ENCODE data around the gene SEC31B. TPM values are rescaled to one million over a fixed set of nuclear protein-coding genes. Genes with fewer than 3 reads are reported as not detected.

Gene SEC31B
- polyA plus RNA-seq, 1 donor (not counting 4 experiments of a cell fraction or from before 2014, with no cell fraction given): 4.9 TPM

DNA sequence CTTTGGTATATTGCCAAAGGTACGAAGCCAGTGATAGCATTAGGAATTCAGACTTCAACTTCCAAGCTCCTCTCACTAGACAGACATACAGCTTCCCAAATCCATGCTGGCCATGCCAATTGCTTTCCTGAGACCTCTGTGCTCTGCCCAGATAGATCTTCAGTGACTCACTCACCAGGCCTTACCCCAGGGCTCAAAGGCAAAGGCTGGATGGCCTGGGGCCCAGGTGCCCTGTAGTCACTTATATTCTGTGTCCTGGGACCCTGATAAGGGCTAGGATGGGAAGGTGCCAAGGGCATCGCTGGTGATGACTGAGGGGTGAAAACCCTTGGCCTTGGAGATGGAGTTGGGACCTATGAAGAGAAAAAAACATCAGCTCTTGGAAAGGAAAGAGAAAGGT is 29.1 kb downstream of the SEC31B start:
- dilution Hi-C loops (cut with MboI; ENCODE audit: extremely low pct_ligation_motif_present, low sequenced_read_pairs): no loop called here
- H3K4me2 ChIP-seq (ENCODE audit: control insufficient read depth, extremely low read depth, insufficient read depth, low read depth, low read length): no peak overlapping the region
- H3K36me3 ChIP-seq (ENCODE audit: control insufficient read depth in 2 of 2, extremely low read depth in 1 of 2, insufficient read depth in 2 of 2, low read length in 2 of 2): peaks cover 3 to 8% of the 10 kb centered on the region in 2 experiments

DNA sequence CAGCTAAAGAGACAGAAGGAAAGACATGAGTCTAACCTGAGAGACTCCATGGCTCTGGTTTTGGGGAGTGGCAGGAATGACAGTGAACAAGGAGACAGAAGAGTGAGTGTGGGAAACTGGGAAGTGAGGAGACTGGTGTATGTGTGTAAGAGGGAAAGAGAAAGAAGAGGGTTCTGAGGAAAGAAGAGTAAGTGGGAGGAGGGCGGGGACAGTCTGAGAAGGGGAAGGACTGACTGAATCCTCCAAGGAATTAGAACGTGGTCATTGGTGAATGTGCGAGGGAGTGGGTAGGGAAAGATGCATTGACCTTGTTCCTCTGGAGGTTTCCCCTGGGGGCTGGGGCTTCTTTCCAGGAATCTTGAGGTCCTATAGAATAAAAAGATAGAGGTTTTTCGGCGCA is 30.3 kb downstream of the SEC31B start:
- Histone ChIP-seq H3K27me3 (ENCODE audit: control insufficient read depth, extremely low read depth, insufficient read depth, low read length) (no peaks in the 10 kb centered on the region), H4K20me1 (ENCODE audit: control insufficient read depth, extremely low read depth, insufficient read depth, low read length) (no peaks in the 10 kb centered on the region), H3K4me1 (ENCODE audit: control insufficient read depth, extremely low read depth, insufficient read depth, low read length) (no peaks in the 10 kb centered on the region), H3K9me1 (ENCODE audit: control insufficient read depth, extremely low read depth, insufficient read depth, low read length) (no peaks in the 10 kb centered on the region), H3K27ac (ENCODE audit: control insufficient read depth, insufficient read depth, low read length) (no peak overlapping the region), H3K79me2 (ENCODE audit: control insufficient read depth, insufficient read depth, low read length) (no peaks in the 10 kb centered on the region), H3K4me3 (ENCODE audit: control insufficient read depth in 2 of 3, extremely low read depth in 1 of 3, insufficient read depth in 2 of 3, low read depth in 1 of 3, low read length in 3 of 3) (no peak overlapping the region), H3K9me3 (ENCODE audit: control insufficient read depth, low read depth, low read length) (no peaks in the 10 kb centered on the region), H3K9ac (ENCODE audit: control insufficient read depth, extremely low read depth, insufficient read depth, low read length) (no peak overlapping the region), H3K4me2 (ENCODE audit: control insufficient read depth, extremely low read depth, insufficient read depth, low read depth, low read length) (no peak overlapping the region), H3K36me3 (ENCODE audit: control insufficient read depth in 2 of 2, extremely low read depth in 1 of 2, insufficient read depth in 2 of 2, low read length in 2 of 2) (peaks cover 3 to 8% of the 10 kb centered on the region in 2 experiments), H2AFZ (ENCODE audit: control insufficient read depth, low read length) (no peak overlapping the region)
- DNase-seq (ENCODE audit: low read depth, low spot score) (no peak), FAIRE-seq (no peak)
- dilution Hi-C loops (cut with MboI; ENCODE audit: extremely low pct_ligation_motif_present, low sequenced_read_pairs): no loop called here
- TF ChIP-seq, protein P1, sequence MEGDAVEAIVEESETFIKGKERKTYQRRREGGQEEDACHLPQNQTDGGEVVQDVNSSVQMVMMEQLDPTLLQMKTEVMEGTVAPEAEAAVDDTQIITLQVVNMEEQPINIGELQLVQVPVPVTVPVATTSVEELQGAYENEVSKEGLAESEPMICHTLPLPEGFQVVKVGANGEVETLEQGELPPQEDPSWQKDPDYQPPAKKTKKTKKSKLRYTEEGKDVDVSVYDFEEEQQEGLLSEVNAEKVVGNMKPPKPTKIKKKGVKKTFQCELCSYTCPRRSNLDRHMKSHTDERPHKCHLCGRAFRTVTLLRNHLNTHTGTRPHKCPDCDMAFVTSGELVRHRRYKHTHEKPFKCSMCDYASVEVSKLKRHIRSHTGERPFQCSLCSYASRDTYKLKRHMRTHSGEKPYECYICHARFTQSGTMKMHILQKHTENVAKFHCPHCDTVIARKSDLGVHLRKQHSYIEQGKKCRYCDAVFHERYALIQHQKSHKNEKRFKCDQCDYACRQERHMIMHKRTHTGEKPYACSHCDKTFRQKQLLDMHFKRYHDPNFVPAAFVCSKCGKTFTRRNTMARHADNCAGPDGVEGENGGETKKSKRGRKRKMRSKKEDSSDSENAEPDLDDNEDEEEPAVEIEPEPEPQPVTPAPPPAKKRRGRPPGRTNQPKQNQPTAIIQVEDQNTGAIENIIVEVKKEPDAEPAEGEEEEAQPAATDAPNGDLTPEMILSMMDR (optimal IDR thresholded peaks at IDR 0.05 in 1 of 3, IDR thresholded peaks at IDR 0.05 in 1 of 3, conservative IDR thresholded peaks at IDR 0.05 in 1 of 3; ENCODE audit: extremely low read depth in 1 of 3, insufficient read depth in 2 of 3, low read length in 3 of 3): no peak
- no peak for TF ChIP-seq EZH2 (IDR thresholded peaks at IDR 0.05; ENCODE audit: low read length)

More for the DNA sequence above, 29.1 kb downstream of the SEC31B start:
- Histone ChIP-seq H3K9me3 (ENCODE audit: control insufficient read depth, low read depth, low read length) (no peaks in the 10 kb centered on the region), H3K27me3 (ENCODE audit: control insufficient read depth, extremely low read depth, insufficient read depth, low read length) (no peaks in the 10 kb centered on the region), H3K4me1 (ENCODE audit: control insufficient read depth, extremely low read depth, insufficient read depth, low read length) (no peaks in the 10 kb centered on the region), H3K9ac (ENCODE audit: control insufficient read depth, extremely low read depth, insufficient read depth, low read length) (no peak overlapping the region), H3K9me1 (ENCODE audit: control insufficient read depth, extremely low read depth, insufficient read depth, low read length) (no peaks in the 10 kb centered on the region), H2AFZ (ENCODE audit: control insufficient read depth, low read length) (no peak overlapping the region), H3K27ac (ENCODE audit: control insufficient read depth, insufficient read depth, low read length) (no peak overlapping the region), H3K4me3 (ENCODE audit: control insufficient read depth in 2 of 3, extremely low read depth in 1 of 3, insufficient read depth in 2 of 3, low read depth in 1 of 3, low read length in 3 of 3) (no peak overlapping the region), H4K20me1 (ENCODE audit: control insufficient read depth, extremely low read depth, insufficient read depth, low read length) (no peaks in the 10 kb centered on the region), H3K79me2 (ENCODE audit: control insufficient read depth, insufficient read depth, low read length) (no peaks in the 10 kb centered on the region)
- FAIRE-seq (no peak), DNase-seq (ENCODE audit: low read depth, low spot score) (no peak)
- TF ChIP-seq, protein P1 (optimal IDR thresholded peaks at IDR 0.05 in 1 of 3, IDR thresholded peaks at IDR 0.05 in 1 of 3, conservative IDR thresholded peaks at IDR 0.05 in 1 of 3; ENCODE audit: extremely low read depth in 1 of 3, insufficient read depth in 2 of 3, low read length in 3 of 3): no peak
- no peak for TF ChIP-seq EZH2 (IDR thresholded peaks at IDR 0.05; ENCODE audit: low read length)
